ENCODE results near the gene GNE.

- TF ChIP-seq CTCF (IDR thresholded peaks at IDR 0.05; ENCODE audit: low read length) = no peak
- no peak for TF ChIP-seq EZH2 (IDR thresholded peaks at IDR 0.05; ENCODE audit: borderline replicate concordance, low read length)
These were observed 88.5 kb downstream of the GNE start for GRCh38 chr9:36169708-36170107.

Measured in OCI-LY1 (cell line).